ENCODE data around the gene SRSF1.

GRCh38 chr17:58041161-58041560 is 34.1 kb upstream of the SRSF1 start:
- no peak for TF ChIP-seq CTCF (conservative IDR thresholded peaks at IDR 0.05; ENCODE audit: low read length)
- TF ChIP-seq EZH2phosphoT487 (IDR thresholded peaks at IDR 0.05; ENCODE audit: borderline replicate concordance) = no peak
